Stomach (tissue), 9 donors: ENCODE data around the gene PARVB. TPM values are rescaled to one million over a fixed set of nuclear protein-coding genes. Genes with fewer than 3 reads are reported as not detected.

ENCODE experiments used
- DNase-seq, 2 donors: peaks; one replicate each; pipeline versions ENCODE4 v3.0.0 to v3.0.0-alpha.2; 2013 to 2019
- H3K27ac ChIP-seq, 5 donors: fragments of 200-600 bp in 4 of 5; sonication (generic) in 4 of 5; one replicate each; pipeline ENCODE4 v1.5.1; 2013 to 2019; ENCODE audit warnings: mild to moderate bottlenecking in 1 of 5, moderate library complexity in 1 of 5
- H3K27me3 ChIP-seq, 3 donors: fragments of 200-600 bp; sonication (generic); one replicate each; pipeline ENCODE4 v1.5.1; 2017 to 2019; ENCODE audit warnings: mixed run types in 1 of 3
- H3K36me3 ChIP-seq, 4 donors: fragments of 200-600 bp; sonication (generic); 1 replicate in 3 of 4; 2 replicates in 1 of 4; pipeline ENCODE4 v1.5.1; 2016 to 2019
- H3K4me1 ChIP-seq, 4 donors: fragments of 200-600 bp; sonication (generic); one replicate each; pipeline ENCODE4 v1.5.1; 2016 to 2019
- H3K4me3 ChIP-seq, 4 donors: fragments of 200-600 bp; sonication (generic) in 3 of 4; one replicate each; pipeline ENCODE4 v1.5.1; 2016 to 2019; ENCODE audit warnings: mild to moderate bottlenecking in 1 of 4
- H3K9me3 ChIP-seq, 4 donors: fragments of 200-600 bp; sonication (generic); one replicate each; pipeline ENCODE4 v1.5.1; 2016 to 2019
- CTCF ChIP-seq, 7 experiments: fragments of 450-650 bp in 4 of 7; fragments of 200-600 bp in 3 of 7; sonication (generic) in 3 of 7; IDR thresholded peaks; one replicate each; pipeline ENCODE4 v1.5.1; 2016 to 2019; ENCODE audit warnings: antibody characterized with exemption in 7 of 7, control low read depth in 2 of 7, mild to moderate bottlenecking in 1 of 7
- EP300 ChIP-seq: sonication (generic); formaldehyde crosslinking; IDR thresholded peaks from one replicate; pipeline ENCODE4 v1.6.1; 2017; ENCODE audit warnings: antibody characterized with exemption
- POLR2A ChIP-seq, 4 donors: fragments of 450-650 bp; IDR thresholded peaks; one replicate each; pipeline ENCODE4 v1.6.1; 2016; ENCODE audit warnings: antibody characterized with exemption in 4 of 4, control low read depth in 2 of 4, mild to moderate bottlenecking in 1 of 4, moderate library complexity in 1 of 4
- POLR2AphosphoS5 ChIP-seq, 3 donors: sonication (generic); formaldehyde crosslinking; IDR thresholded peaks; one replicate each; pipeline ENCODE4 v1.6.1; 2016; ENCODE audit warnings: antibody characterized with exemption in 3 of 3
- WGBS, 5 donors: extraction: QIAGEN DNeasy Blood & Tissue Kit in 3 of 5; methylation state at CpG; one replicate each; pipeline versions ENCODE4 v1.1.5 to v1.1.7; 2013 to 2018; 5-methylcytosine and 5-hydroxymethylcytosine counted together
- intact Hi-C: fragments of 100-400 bp; cut with DNase I; formaldehyde crosslinking; loops from one replicate; pipeline ENCODE4 v1.15.1; 2023; ENCODE audit warnings: low total_unique reads
- polyA plus RNA-seq, 3 donors: library from polyadenylated mRNA; stranded (reverse); fragments of 200-250 nt; gene quantifications; one replicate each; pipeline ENCODE4 v1.2.3, GENCODE V29; 2013
- total RNA-seq, 5 donors: library from RNA; depleted of rRNA; stranded (reverse); fragments of >200 nt; gene quantifications; one replicate each; pipeline versions ENCODE4 v1.1.0 to v1.2.3, GENCODE V29; 2014 to 2016
- donor health status: healthy with polysubstance abuse.
- donor health status: Bipolar disorder and iron deficiency.
- donor health status: healthy.

The PARVB gene
- total and polyA plus RNA-seq, 8 donors = 2.9 to 143 (median 19.1) TPM

- Histone ChIP-seq H3K27me3 (no peaks in the 10 kb centered on the region), H3K9me3 (peaks cover 0 to 7% (median 0%) of the 10 kb centered on the region in 4 donors), H3K27ac (no peak overlapping the region), H3K36me3 (peaks cover 0 to 35% (median 23%) of the 10 kb centered on the region in 4 donors), H3K4me3 (no peak overlapping the region), H3K4me1 (no peaks in the 10 kb centered on the region)
- no peak for DNase-seq
- TF ChIP-seq CTCF (IDR thresholded peaks at IDR 0.05) (no peak), EP300 (no peak), POLR2A (IDR thresholded peaks at IDR 0.05) (no peak), POLR2AphosphoS5 (IDR thresholded peaks at IDR 0.05) (no peak)
- intact Hi-C loops = no loop called here
- 85 to 91% (median 90%) methylated on average over 8 of the region's 8 CpGs for WGBS, 5 donors
These were observed 96.2 kb downstream of the PARVB start for GRCh38 chr22:44120314-44120704.

- no peaks in the 10 kb centered on the region for H3K27me3 ChIP-seq
- DNase-seq = no peak
These were observed 101.3 kb downstream of the PARVB start for GRCh38 chr22:44125421-44125820.

GRCh38 chr22:44126807-44127206, 102.7 kb downstream of the PARVB start:
- H3K4me3 ChIP-seq = no peak overlapping the region
- WGBS, 5 donors = 91 to 97% (median 95%) methylated on average over 2 of the region's 2 CpGs
- no peak overlapping the region for H3K27ac ChIP-seq
- no peak for DNase-seq
- H3K27me3 ChIP-seq = no peaks in the 10 kb centered on the region
- peaks cover 0 to 21% (median 8%) of the 10 kb centered on the region in 4 donors for H3K36me3 ChIP-seq
- intact Hi-C loops = no loop called here
- peaks cover 0 to 18% (median 7%) of the 10 kb centered on the region in 4 donors for H3K9me3 ChIP-seq
- no peaks in the 10 kb centered on the region for H3K4me1 ChIP-seq
- no peak for TF ChIP-seq POLR2A (IDR thresholded peaks at IDR 0.05)
- no peak for TF ChIP-seq CTCF (IDR thresholded peaks at IDR 0.05)
- no peak for TF ChIP-seq POLR2AphosphoS5 (IDR thresholded peaks at IDR 0.05)
- no peak for TF ChIP-seq EP300

More at GRCh38 chr22:44125421-44125820, 101.3 kb downstream of the PARVB start:
- peaks cover 0 to 24% (median 7%) of the 10 kb centered on the region in 4 donors for H3K9me3 ChIP-seq
- intact Hi-C loops = no loop called here
- 79 to 92% (median 85%) methylated on average over 6 of the region's 6 CpGs for WGBS, 5 donors
- no peak for TF ChIP-seq POLR2A (IDR thresholded peaks at IDR 0.05)
- no peak for TF ChIP-seq CTCF (IDR thresholded peaks at IDR 0.05)
- TF ChIP-seq POLR2AphosphoS5 (IDR thresholded peaks at IDR 0.05) = no peak
- no peak for TF ChIP-seq EP300
- no peak overlapping the region for H3K27ac ChIP-seq
- H3K4me1 ChIP-seq = no peaks in the 10 kb centered on the region
- peaks cover 0 to 26% (median 5%) of the 10 kb centered on the region in 4 donors for H3K36me3 ChIP-seq
- no peak overlapping the region for H3K4me3 ChIP-seq

- TF ChIP-seq EP300 = no peak
- no peak for TF ChIP-seq CTCF (IDR thresholded peaks at IDR 0.05)
- no peak for TF ChIP-seq POLR2A (IDR thresholded peaks at IDR 0.05)
- TF ChIP-seq POLR2AphosphoS5 (IDR thresholded peaks at IDR 0.05) = no peak
- H3K27ac ChIP-seq = no peak overlapping the region
- WGBS, 5 donors = 47 to 74% (median 72%) methylated on average over 1 of the region's 1 CpG
- DNase-seq = no peak
- H3K4me3 ChIP-seq = no peak overlapping the region
- H3K9me3 ChIP-seq = peaks cover 0 to 18% (median 7%) of the 10 kb centered on the region in 4 donors
- H3K4me1 ChIP-seq = no peaks in the 10 kb centered on the region
- intact Hi-C loops = no loop called here
- H3K27me3 ChIP-seq = no peaks in the 10 kb centered on the region
- peaks cover 0 to 26% (median 13%) of the 10 kb centered on the region in 4 donors for H3K36me3 ChIP-seq
These were observed 103.3 kb downstream of the PARVB start for GRCh38 chr22:44127356-44127755.
